Hematopoietic multipotent progenitor cell treated with erythropoietin and hydrocortisone succinate and interleukin-3 and kit ligand, for 4 days (in vitro differentiated cells): ENCODE data around the gene NTMT1.

Experiments used
- DNase-seq: peaks from one replicate; pipeline ENCODE4 v3.0.0-alpha.2; 2015

NTMT1 gene

GRCh38 chr9:129637673-129638439 is 11.9 kb downstream of the NTMT1 start:
- DNase-seq = no peak

GRCh38 chr9:129639034-129639630 is 13.2 kb downstream of the NTMT1 start:
- DNase-seq = no peak

- DNase-seq = no peak
Measured at GRCh38 chr9:129639756-129640085, 13.8 kb downstream of the NTMT1 start.

GRCh38 chr9:129640086-129640870 is 14.3 kb downstream of the NTMT1 start:
- DNase-seq = no peak

- peak; percentile 51 for DNase-seq
Measured at GRCh38 chr9:129640871-129641749, 15.1 kb downstream of the NTMT1 start.

- peak; percentile 98 for DNase-seq
Measured at GRCh38 chr9:129641750-129642585, 16.0 kb downstream of the NTMT1 start, which contains the start of gene ASB6. ASB6 (minus strand) TSS chr9:129642151; CDS start chr9:129641999, 152 bp downstream.

- DNase-seq = no peak
Measured at GRCh38 chr9:129643706-129644105, 17.7 kb downstream of the NTMT1 start.

GRCh38 chr9:129644365-129644764 is 18.4 kb downstream of the NTMT1 start:
- DNase-seq = no peak

- DNase-seq = no peak
Measured at GRCh38 chr9:129644902-129645301, 18.9 kb downstream of the NTMT1 start.

- DNase-seq = no peak
Measured at GRCh38 chr9:129646252-129646651, 20.3 kb downstream of the NTMT1 start.

GRCh38 chr9:129646654-129647053 is 20.7 kb downstream of the NTMT1 start:
- DNase-seq = no peak

- DNase-seq = no peak
Measured at GRCh38 chr9:129647635-129648034, 21.7 kb downstream of the NTMT1 start.

- DNase-seq = no peak
Measured at GRCh38 chr9:129648092-129648763, 22.3 kb downstream of the NTMT1 start.

- no peak for DNase-seq
Measured at GRCh38 chr9:129648764-129649115, 22.8 kb downstream of the NTMT1 start.

GRCh38 chr9:129649726-129650679 is 24.0 kb downstream of the NTMT1 start:
- DNase-seq = no peak

- no peak for DNase-seq
Measured at GRCh38 chr9:129650680-129651235, 24.8 kb downstream of the NTMT1 start.

- no peak for DNase-seq
Measured at GRCh38 chr9:129653823-129654553, 28.0 kb downstream of the NTMT1 start.

GRCh38 chr9:129654554-129655040 is 28.6 kb downstream of the NTMT1 start:
- DNase-seq = no peak

- no peak for DNase-seq
Measured at GRCh38 chr9:129655154-129655553, 29.2 kb downstream of the NTMT1 start.
